ENCODE measurements around the gene SEMA3G.

SEMA3G gene

GRCh38 chr3:52438579-52439425, 6.1 kb downstream of the SEMA3G start:
- no peak for DNase-seq (ENCODE audit: low spot score)

DNA sequence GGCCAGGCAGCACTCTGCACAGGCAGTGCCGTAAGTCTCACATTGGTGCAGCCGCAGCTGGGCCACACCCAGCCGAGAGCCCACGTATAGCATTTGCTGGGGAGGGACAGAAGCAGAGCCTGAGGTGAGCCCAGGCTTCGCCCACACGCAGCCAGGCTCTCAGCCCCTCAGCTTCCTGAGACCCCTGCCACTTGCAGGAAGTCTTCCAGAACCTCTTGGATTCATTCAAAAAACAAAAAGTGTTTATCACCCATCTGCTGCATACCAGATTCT, 6.9 kb downstream of the SEMA3G start:
- DNase-seq (ENCODE audit: low spot score) = no peak

DNA sequence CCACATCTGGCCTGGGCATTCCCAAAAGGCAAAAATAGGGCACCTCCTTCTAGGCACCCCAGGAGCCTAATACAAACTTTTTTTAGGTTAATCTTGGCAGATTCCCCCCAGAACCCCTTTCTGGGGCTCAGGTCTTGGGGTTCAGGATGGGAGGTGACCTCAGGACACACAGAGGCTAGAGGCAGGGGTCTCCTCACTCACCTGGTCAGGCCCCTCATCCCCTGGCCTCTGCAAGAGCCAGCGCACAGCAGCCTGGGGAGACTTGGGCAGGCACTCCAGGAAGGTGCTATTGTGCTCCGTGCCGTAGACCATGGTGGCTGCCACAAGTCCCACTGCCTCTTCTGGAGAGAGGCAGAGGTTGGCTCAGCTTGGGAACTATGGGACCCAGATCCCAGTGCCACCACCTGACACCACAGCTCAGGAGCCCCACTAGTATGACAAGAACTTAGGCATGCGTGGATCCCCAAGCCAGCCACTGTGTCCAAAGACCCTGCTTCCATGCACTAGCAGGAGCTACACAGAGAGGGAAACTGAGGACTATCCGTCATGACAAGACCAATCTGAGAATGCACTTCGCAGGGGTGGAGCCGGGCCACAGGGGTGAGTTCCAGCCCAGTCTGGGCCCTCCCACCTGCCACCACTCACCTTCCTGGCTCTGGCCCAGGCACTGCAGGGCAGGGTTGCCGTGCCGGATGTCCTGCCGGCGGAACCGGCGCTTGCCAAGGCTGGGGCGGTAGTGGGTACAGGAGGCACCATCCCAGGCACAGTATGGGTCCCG, 7.4 kb downstream of the SEMA3G start:
- no peak for DNase-seq (ENCODE audit: low spot score)

GRCh38 chr3:52436500-52437149, 8.3 kb downstream of the SEMA3G start:
- no peak for DNase-seq (ENCODE audit: low spot score)

GRCh38 chr3:52435246-52436101, 9.4 kb downstream of the SEMA3G start:
- no peak for DNase-seq (ENCODE audit: low spot score)

DNA sequence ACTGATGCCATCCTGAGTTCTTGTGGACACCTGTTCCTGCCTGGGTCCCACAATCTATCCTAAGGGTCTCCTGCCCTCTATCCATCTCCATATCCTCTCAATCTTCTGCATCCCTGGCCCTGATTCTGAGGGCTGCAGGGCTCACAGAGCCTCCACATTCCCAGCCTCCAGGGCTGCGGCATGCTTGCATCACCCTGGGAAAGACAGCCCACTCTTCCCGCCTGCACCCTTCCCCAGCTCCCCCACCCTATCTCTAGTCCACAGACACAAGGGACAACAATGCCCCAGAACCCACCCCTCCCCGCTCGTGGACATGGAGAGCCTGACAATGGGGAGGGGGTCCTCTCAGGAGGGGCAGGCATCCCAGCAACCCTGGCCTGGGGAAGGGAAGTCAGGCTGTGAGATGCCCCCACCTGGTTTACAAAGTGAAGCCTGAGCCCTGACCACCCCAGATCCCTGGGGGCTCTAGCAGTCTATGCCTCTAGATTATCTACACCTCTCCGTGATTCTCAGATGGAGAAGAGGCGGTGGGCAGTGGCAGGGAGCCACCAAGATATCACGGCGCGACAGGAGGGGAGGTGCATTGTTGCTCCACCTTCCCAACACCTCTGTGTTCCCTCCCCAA, 10.3 kb downstream of the SEMA3G start:
- no peak for DNase-seq (ENCODE audit: low spot score)

- DNase-seq (ENCODE audit: low spot score) = no peak
Measured at GRCh38 chr3:52433996-52434479, 10.9 kb downstream of the SEMA3G start.

GRCh38 chr3:52433328-52433995, 11.4 kb downstream of the SEMA3G start:
- no peak for DNase-seq (ENCODE audit: low spot score)

DNA sequence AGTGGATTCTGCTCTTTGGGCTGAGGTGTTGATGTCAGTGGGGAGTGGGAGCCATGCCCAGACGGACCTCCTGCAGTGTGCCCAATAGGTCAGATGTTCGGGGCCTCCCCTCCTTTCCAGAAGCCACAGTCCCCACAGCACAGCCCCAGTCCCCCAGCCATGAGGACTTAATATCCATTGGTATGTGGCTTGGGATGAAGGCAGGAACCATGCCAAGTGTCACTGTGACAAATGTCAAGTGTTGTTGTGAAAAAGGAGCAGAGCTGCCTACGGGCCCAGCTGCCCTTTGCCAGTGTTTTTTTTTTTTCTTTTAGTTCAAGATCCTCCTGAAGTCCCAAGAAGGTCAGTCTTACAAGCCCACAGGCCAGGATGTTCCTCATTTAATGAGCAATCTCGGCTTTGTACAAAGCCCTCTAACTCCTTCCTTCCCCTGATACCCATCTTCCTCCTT, 12.2 kb downstream of the SEMA3G start:
- no peak for DNase-seq (ENCODE audit: low spot score)

GRCh38 chr3:52432225-52432624, 12.7 kb downstream of the SEMA3G start:
- no peak for DNase-seq (ENCODE audit: low spot score)

DNA sequence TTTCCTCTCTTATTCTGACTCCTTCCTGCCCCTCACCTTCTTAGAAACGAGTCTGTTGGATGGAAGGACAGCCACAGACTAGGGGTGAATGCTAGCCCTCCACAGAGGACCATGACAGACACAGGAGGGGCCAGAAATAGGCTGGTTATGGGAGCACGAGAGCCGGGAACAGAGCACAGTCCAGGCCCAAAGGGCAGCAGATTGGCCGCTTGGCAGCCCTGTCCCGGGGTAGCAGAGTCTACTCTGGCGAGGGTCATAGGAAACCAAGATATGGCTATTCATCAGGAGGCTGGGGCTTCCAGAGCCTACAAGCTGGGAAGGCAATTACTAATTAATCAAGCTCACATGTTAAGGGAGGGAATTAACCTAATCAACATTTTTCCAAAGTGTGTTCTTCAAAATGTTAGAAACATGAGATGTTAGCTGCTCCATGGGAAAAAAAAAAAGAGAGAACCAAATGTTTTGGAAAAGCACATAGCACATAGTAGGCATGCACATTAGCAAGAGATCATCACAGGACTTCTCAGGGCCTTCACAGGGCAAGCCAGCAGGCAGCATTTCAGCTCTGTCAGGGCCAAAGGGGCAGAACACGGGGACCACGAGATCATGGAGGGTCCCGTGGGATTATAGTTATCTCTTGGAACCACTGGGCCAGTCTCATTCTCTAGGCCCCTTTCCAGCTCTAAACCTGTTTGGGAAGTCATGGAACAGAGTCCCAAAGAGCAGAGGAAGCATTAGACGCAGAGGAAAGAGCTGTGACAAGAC, 13.3 kb downstream of the SEMA3G start:
- DNase-seq (ENCODE audit: low spot score) = no peak

DNA sequence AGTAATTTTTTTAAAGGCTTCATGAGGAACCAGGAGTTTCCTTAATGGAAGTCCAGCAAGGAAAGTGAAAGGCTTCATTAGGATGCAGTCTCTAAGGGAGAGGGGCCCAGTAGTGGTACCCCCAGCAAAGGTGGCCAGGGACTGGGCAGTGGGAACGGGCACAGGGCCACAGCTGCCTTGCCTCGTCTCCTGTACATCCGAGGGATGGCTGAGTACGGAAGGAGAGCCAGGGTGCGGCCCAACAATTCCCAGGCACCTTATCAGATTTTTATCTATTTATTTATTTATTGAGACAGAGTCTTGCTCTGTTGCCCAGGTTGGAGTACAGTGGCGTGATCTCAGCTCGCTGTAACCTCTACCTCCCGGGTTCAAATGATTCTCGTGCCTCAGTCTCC, 14.5 kb downstream of the SEMA3G start:
- no peak for DNase-seq (ENCODE audit: low spot score)

DNA sequence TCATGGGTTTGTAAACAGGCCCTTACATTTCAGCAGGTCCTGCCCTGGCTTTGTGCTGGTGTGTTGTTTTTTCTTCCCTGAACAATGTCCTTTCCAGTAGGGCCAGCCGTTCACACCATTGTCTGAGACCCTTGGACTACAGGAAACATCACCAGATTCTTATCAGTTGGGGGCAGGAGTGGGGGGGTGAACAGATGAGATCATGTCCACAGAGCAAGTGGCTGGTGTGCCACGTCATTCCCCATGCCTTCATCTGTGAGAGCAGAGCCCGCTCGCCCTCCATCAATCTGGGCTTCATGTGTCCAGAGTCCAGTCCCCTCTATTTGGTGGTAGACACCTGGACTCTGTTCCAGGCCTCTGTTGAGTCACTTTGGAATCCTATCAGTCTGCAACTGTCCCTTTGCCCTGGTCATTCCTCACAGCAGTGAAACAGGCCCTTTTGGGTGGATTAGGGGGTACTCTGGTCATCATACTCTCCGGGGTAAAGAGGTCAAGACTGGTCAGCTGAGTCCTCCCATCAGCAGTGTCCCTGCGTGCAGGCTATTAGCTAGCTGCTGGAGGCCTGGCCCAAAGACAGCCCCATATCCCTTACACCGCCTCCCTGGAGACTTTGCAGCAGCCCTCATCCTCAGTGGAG, 15.0 kb downstream of the SEMA3G start:
- DNase-seq (ENCODE audit: low spot score) = no peak

- no peak for DNase-seq (ENCODE audit: low spot score)
Measured at GRCh38 chr3:52429031-52429430, 15.9 kb downstream of the SEMA3G start.

DNA sequence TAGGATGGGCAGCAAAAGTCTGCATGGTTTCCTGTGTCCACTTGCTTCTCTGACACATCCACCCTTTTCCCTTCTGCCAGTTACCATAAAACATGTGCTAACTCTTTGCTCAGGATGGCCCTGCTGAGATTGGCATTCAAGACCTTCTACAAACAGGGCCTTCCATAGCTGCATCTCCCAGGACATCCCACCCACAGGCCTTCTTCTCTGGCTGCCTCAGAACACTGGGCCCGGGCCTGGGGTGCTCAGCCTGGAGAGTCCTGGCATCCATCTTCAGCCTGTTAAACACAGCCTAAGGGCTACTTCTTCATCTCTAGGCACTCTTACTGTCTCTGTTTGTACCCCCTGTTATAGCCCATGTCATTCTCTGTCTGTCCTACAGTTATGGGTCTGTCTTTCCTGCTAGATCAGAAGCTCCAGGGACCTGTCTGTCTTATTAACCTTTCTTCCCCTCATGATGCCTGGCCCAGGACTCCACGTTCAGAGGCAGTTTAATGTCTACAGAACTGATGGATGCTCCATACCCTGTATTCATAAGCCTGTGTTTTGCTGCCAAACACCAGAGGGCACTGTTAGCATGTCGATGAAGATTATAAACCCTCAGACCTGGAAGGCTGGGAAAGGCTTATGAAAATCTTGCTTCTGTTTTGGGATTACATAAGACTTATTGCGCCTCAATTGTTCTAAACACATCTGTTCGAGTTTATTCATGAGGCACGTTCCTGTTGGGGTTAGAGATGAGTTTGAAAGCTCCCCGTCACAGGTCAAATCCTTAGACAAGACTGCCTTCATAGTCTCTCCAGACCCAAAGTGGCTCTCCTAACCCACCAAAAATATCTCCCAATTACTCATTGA, 16.5 kb downstream of the SEMA3G start:
- DNase-seq (ENCODE audit: low spot score) = peak; percentile 53

GRCh38 chr3:52423173-52423572, 21.7 kb downstream of the SEMA3G start:
- no peak for DNase-seq (ENCODE audit: low spot score)

- no peak for DNase-seq (ENCODE audit: low spot score)
Measured at GRCh38 chr3:52422669-52423068, 22.2 kb downstream of the SEMA3G start.

- DNase-seq (ENCODE audit: low spot score) = no peak
Measured at GRCh38 chr3:52420388-52420787, 24.5 kb downstream of the SEMA3G start.

- no peak for DNase-seq (ENCODE audit: low spot score)
Measured at GRCh38 chr3:52415800-52416199, 29.1 kb downstream of the SEMA3G start.

Measured in CD4-positive, alpha-beta T cell treated with Interleukin-2 at 100 ng/mL for 4 hours (primary cell).